GM20000 (cell line): ENCODE measurements around the gene MAN2B1.
"Not testable (repeated sequence)": the region's sequence is repeated elsewhere in the genome, so short reads cannot be mapped to it uniquely, and the experiment has no call there.

Source experiments
- DNase-seq: peaks from one replicate; pipeline ENCODE4 v3.0.0; 2012; ENCODE audit warnings: low spot score
- CTCF ChIP-seq: IDR thresholded peaks from 2 replicates; pipeline ENCODE4 v1.5.1; 2012; ENCODE audit warnings: mild to moderate bottlenecking, control low read depth; ENCODE audit errors: extremely low read depth, missing control alignments

Gene MAN2B1

GRCh38 chr19:12687496-12688196 lies 21.1 kb upstream of the MAN2B1 start, which contains the start of gene GNG14:
Gene GNG14 (plus strand): TSS chr19:12687998. CDS start chr19:12688049, 51 bp downstream.
- no peak for DNase-seq
- no peak for TF ChIP-seq CTCF

- TF ChIP-seq CTCF, result no peak
Measured at GRCh38 chr19:12685831-12686230, 19.3 kb upstream of the MAN2B1 start.

GRCh38 chr19:12681074-12681987 lies 14.8 kb upstream of the MAN2B1 start, which contains the start of gene DHPS:
Gene DHPS (minus strand): TSS chr19:12681880. CDS start chr19:12681766, 114 bp downstream.
- peak; percentile 92 for DNase-seq
- TF ChIP-seq CTCF, result no peak

More at GRCh38 chr19:12685831-12686230, 19.3 kb upstream of the MAN2B1 start:
- no peak for DNase-seq

GRCh38 chr19:12680034-12680433 lies 13.5 kb upstream of the MAN2B1 start:
- DNase-seq, result no peak
- TF ChIP-seq CTCF, result no peak

- DNase-seq, result not testable (repeated sequence)
Measured at GRCh38 chr19:12678039-12678438, 11.5 kb upstream of the MAN2B1 start.

- DNase-seq, result no peak
- no peak for TF ChIP-seq CTCF
Measured at GRCh38 chr19:12676928-12677327, 10.4 kb upstream of the MAN2B1 start.

- TF ChIP-seq CTCF, result peak; percentile 67
- peak; percentile 78 for DNase-seq
Measured at GRCh38 chr19:12676384-12676792, 9.8 kb upstream of the MAN2B1 start.
